Measurements from ENCODE around the gene PAX7. TPM values are rescaled to one million over a fixed set of nuclear protein-coding genes. Genes with fewer than 3 reads are reported as not detected.

Gene PAX7
- total and polyA plus RNA-seq, 2 experiments from 2014 or later = 0.03 TPM; not detected in 1

GRCh38 chr1:18793164-18793563 is 162.5 kb downstream of the PAX7 start:
- Histone ChIP-seq H3K27ac (ENCODE audit: low read depth) (no peak overlapping the region), H3K9me2 (ENCODE audit: insufficient read depth) (no peaks in the 10 kb centered on the region), H3K4me2 (no peak overlapping the region), H3K4me3 (no peak overlapping the region), H3K4me1 (ENCODE audit: insufficient read depth) (peaks cover 10% of the 10 kb centered on the region), H4K20me1 (replicated peaks; ENCODE audit: insufficient read depth) (no peaks in the 10 kb centered on the region), H3K36me3 (ENCODE audit: insufficient read depth) (no peaks in the 10 kb centered on the region), H3F3A (replicated peaks; ENCODE audit: low read depth) (0 out of 2 replicates have a peak, but pooled peaks cover 2% of the 10 kb centered on the region), H2AFZ (no peak overlapping the region), H3K27me3 (ENCODE audit: insufficient read depth) (no peaks in the 10 kb centered on the region), H3K79me2 (replicated peaks; ENCODE audit: insufficient read depth) (no peaks in the 10 kb centered on the region)
- H3K27me3 Mint-ChIP-seq (ENCODE audit: insufficient read depth, low read depth, poor library complexity) = peaks cover 18% of the 10 kb centered on the region
- no peaks in the 10 kb centered on the region for H3K36me3 Mint-ChIP-seq (ENCODE audit: low read depth)
- no peak for DNase-seq (ENCODE audit: low spot score)
- H3K27ac Mint-ChIP-seq = no peak overlapping the region
- TF ChIP-seq ETS1 (IDR thresholded peaks at IDR 0.05) = no peak
- TF ChIP-seq REST (IDR thresholded peaks at IDR 0.05; ENCODE audit: unreplicated experiment) = no peak
- no peak for TF ChIP-seq STAT1 (IDR thresholded peaks at IDR 0.05; ENCODE audit: unreplicated experiment)
- no peak for TF ChIP-seq ZNF114 (CRISPR knock-in tag; IDR thresholded peaks at IDR 0.05)
- TF ChIP-seq ZNF462 (CRISPR knock-in tag; IDR thresholded peaks at IDR 0.05) = no peak
- TF ChIP-seq CREB1 (CRISPR knock-in tag; IDR thresholded peaks at IDR 0.05; ENCODE audit: low read depth) = no peak
- TF ChIP-seq JUNB (IDR thresholded peaks at IDR 0.05; ENCODE audit: unreplicated experiment) = no peak
- no peak for TF ChIP-seq ZNF331 (CRISPR knock-in tag; IDR thresholded peaks at IDR 0.05; ENCODE audit: low read depth)
- TF ChIP-seq POLR2AphosphoS5 (IDR thresholded peaks at IDR 0.05; ENCODE audit: low read depth) = no peak
- TF ChIP-seq CTCF (conservative IDR thresholded peaks at IDR 0.05; ENCODE audit: low read depth in 2 of 2) = no peak
- no peak for TF ChIP-seq NANOG (IDR thresholded peaks at IDR 0.05; ENCODE audit: borderline replicate concordance)
- H3K4me3 Mint-ChIP-seq = no peak overlapping the region
- ATAC-seq = no peak
- H3K9me3 Mint-ChIP-seq = no peaks in the 10 kb centered on the region
- peaks cover 18% of the 10 kb centered on the region for H3K4me1 Mint-ChIP-seq
